Neural progenitor cell (in vitro differentiated cells): ENCODE measurements around the gene SCNN1B.

Source experiments
- EZH2 ChIP-seq: fragments of 200-600 bp; sonication (generic); IDR thresholded peaks from 2 replicates; pipeline ENCODE4 v1.6.1; 2017; ENCODE audit warnings: antibody characterized with exemption, mild to moderate bottlenecking, moderate library complexity
- EZH2phosphoT487 ChIP-seq: fragments of 200-600 bp; sonication (generic); IDR thresholded peaks from 2 replicates; pipeline ENCODE4 v1.6.1; 2017; ENCODE audit warnings: antibody characterized with exemption
- TF ChIP-seq, protein P1 (sequence below): fragments of 200-600 bp; sonication (generic); IDR thresholded peaks from 2 replicates; pipeline ENCODE4 v1.5.1; 2017; ENCODE audit warnings: antibody characterized with exemption, mild to moderate bottlenecking

DNA sequence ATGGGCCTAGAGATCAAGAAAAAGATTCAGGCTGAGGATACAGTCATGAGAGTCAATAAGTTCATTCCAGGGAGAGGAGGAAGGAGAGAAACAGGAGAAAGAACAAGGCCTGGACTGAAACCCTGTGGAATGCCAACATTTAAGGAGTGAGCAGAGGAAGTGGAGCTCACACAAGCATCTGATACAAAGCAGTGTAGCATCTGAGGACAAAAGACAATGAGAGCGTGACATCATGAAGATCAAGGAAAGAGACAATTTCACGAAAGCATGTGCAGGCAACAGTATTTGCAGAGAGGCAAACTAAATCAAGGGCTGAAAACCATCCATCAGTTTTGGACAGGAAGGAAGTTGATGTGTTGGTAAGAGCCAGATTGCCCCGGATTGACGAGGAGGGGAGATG is 25.3 kb upstream of the SCNN1B start:
- TF ChIP-seq, protein P1, sequence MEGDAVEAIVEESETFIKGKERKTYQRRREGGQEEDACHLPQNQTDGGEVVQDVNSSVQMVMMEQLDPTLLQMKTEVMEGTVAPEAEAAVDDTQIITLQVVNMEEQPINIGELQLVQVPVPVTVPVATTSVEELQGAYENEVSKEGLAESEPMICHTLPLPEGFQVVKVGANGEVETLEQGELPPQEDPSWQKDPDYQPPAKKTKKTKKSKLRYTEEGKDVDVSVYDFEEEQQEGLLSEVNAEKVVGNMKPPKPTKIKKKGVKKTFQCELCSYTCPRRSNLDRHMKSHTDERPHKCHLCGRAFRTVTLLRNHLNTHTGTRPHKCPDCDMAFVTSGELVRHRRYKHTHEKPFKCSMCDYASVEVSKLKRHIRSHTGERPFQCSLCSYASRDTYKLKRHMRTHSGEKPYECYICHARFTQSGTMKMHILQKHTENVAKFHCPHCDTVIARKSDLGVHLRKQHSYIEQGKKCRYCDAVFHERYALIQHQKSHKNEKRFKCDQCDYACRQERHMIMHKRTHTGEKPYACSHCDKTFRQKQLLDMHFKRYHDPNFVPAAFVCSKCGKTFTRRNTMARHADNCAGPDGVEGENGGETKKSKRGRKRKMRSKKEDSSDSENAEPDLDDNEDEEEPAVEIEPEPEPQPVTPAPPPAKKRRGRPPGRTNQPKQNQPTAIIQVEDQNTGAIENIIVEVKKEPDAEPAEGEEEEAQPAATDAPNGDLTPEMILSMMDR: no peak
- TF ChIP-seq EZH2phosphoT487 (no peak), EZH2 (no peak)
